Measurements from ENCODE around the gene MANBA. TPM values are rescaled to one million over a fixed set of nuclear protein-coding genes. Genes with fewer than 3 reads are reported as not detected.

MANBA gene
- 7.5 and 8.0 TPM in 2 replicates for total RNA-seq

DNA sequence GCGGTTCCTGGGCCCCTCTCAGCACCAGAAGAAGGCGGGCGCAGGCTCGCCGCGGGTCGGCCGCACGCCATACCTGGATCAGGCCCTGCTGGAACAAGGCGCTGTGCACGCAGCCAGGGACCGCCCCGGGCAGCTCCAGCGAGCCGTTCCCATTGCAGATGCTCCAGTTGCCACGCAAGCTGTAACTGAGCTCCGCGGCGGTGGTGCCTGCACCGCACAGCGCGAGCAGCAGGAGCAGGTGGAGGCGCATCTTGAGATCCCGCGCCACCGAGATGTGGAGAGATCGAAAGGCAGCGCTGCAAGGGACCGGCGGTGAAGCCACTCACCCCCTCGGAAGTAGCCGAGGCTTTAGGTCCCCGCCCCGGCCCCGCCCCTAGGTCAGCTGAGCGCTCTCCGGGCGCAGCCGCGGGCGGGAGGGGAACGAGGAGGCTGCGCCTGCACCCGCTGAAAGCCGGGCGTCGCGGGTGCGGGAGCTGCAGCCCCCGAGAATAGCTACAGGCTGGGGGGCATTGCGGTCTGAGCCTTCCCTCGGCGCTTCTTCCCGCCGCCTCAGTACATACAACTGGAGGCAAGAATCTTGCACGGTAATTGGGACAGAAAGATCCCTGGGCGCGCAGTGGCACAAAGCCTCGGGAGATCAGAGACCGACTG, at the start of gene MANBA:
TSS of gene MANBA (minus strand) at position 324 of the 651 bp plus-strand sequence. CDS start at position 250, 74 bp downstream.
- H3K4me1 Mint-ChIP-seq (ENCODE audit: low read depth) = peaks cover 31% of the 10 kb centered on the region
- intact Hi-C loops (cut with micrococcal nuclease) = loop anchor here (1.0 to 5.0 kb wide), 12 partner anchors 17 to 416 kb away; partner anchors contain the start of genes BDH2, CISD2, SLC39A8 and SLC9B1
- H3K27me3 Mint-ChIP-seq (ENCODE audit: insufficient read depth) = peaks cover 13% of the 10 kb centered on the region
- H3K9me3 Mint-ChIP-seq = no peaks in the 10 kb centered on the region
- peak within 1 kb of the TSS; percentile 90 for H3K27ac Mint-ChIP-seq
- peak within 1 kb of the TSS; percentile 96 for H3K4me3 Mint-ChIP-seq
- peaks cover 7% of the 10 kb centered on the region for H3K36me3 Mint-ChIP-seq (ENCODE audit: low read depth)
- peak; percentile 77 for DNase-seq (ENCODE audit: low spot score)

DNA sequence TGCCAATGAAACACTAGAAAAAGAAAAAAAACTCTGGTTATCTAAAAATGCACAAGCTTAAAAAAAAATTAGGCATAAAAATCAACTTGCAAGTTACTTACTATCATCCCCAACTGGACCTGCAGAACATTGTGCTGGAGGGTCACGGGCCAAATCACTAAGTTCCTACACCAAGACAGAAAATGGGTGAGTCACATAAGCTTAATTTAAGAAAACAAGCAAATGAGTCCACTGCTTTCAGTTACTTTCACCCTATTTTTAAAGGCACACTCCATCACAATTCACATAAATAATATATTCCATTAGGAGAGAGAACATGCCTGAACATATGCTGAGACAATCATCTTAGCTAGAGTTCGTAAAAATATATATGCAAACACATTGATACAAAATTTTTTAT, 48.9 kb upstream of the MANBA start:
- DNase-seq (ENCODE audit: low spot score) = no peak
- Mint-ChIP-seq H3K9me3 (no peaks in the 10 kb centered on the region), H3K4me3 (no peak overlapping the region), H3K4me1 (ENCODE audit: low read depth) (peaks cover 77% of the 10 kb centered on the region), H3K27me3 (ENCODE audit: insufficient read depth) (no peaks in the 10 kb centered on the region), H3K36me3 (ENCODE audit: low read depth) (peaks cover 48% of the 10 kb centered on the region), H3K27ac (peak overlapping the region; percentile 59)
- intact Hi-C loops (cut with micrococcal nuclease) = loop anchor here (1.0 to 2.0 kb wide), 3 partner anchors 8 to 13 kb away; no protein-coding TSS in a partner anchor

- intact Hi-C loops (cut with micrococcal nuclease) = loop anchor here (1.0 to 2.0 kb wide), 3 partner anchors 8 to 14 kb away; no protein-coding TSS in a partner anchor
- Mint-ChIP-seq H3K4me3 (no peak overlapping the region), H3K4me1 (ENCODE audit: low read depth) (peaks cover 72% of the 10 kb centered on the region), H3K27me3 (ENCODE audit: insufficient read depth) (no peaks in the 10 kb centered on the region), H3K9me3 (no peaks in the 10 kb centered on the region), H3K36me3 (ENCODE audit: low read depth) (peaks cover 48% of the 10 kb centered on the region), H3K27ac (peak overlapping the region; percentile 59)
- no peak for DNase-seq (ENCODE audit: low spot score)
Measured at GRCh38 chr4:102809190-102809589, 48.4 kb upstream of the MANBA start.

- Mint-ChIP-seq H3K9me3 (no peaks in the 10 kb centered on the region), H3K4me3 (no peak overlapping the region), H3K27ac (no peak overlapping the region), H3K27me3 (ENCODE audit: insufficient read depth) (no peaks in the 10 kb centered on the region), H3K4me1 (ENCODE audit: low read depth) (peaks cover 69% of the 10 kb centered on the region), H3K36me3 (ENCODE audit: low read depth) (peaks cover 46% of the 10 kb centered on the region)
- no peak for DNase-seq (ENCODE audit: low spot score)
- intact Hi-C loops (cut with micrococcal nuclease) = loop anchor here (2.0 kb wide), 1 partner anchor 15 kb away; no protein-coding TSS in a partner anchor
Measured at GRCh38 chr4:102808009-102808408, 47.2 kb upstream of the MANBA start.

- peaks cover 50% of the 10 kb centered on the region for H3K36me3 Mint-ChIP-seq (ENCODE audit: low read depth)
- no peak for DNase-seq (ENCODE audit: low spot score)
- H3K27me3 Mint-ChIP-seq (ENCODE audit: insufficient read depth) = no peaks in the 10 kb centered on the region
- no peaks in the 10 kb centered on the region for H3K9me3 Mint-ChIP-seq
- H3K4me1 Mint-ChIP-seq (ENCODE audit: low read depth) = peaks cover 68% of the 10 kb centered on the region
- no peak overlapping the region for H3K27ac Mint-ChIP-seq
- no peak overlapping the region for H3K4me3 Mint-ChIP-seq
- intact Hi-C loops (cut with micrococcal nuclease) = loop anchor here (1.0 kb wide), 1 partner anchor 8 kb away; no protein-coding TSS in a partner anchor
Measured at GRCh38 chr4:102807345-102807744, 46.6 kb upstream of the MANBA start.

DNA sequence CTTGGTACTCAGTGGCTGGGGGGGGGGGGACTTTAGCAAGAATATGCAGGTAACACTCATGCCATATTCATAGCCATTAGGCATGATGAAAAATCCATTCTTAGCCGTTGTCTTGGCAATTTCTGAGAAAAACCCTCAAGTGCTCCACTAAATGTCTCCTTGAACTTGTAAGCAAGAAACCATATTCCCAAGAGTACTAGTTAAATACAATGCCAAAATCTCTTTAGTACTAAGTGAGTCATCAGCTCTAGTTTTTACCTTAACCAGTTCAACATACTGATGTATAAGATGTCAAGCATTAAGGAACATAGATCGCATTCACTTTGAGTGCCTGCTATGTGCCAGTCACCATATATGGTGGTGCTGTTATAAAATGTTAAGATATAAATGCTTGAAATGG, 39.0 kb upstream of the MANBA start:
- Mint-ChIP-seq H3K27me3 (ENCODE audit: insufficient read depth) (no peaks in the 10 kb centered on the region), H3K27ac (no peak overlapping the region), H3K36me3 (ENCODE audit: low read depth) (peaks cover 60% of the 10 kb centered on the region), H3K4me3 (no peak overlapping the region), H3K9me3 (no peaks in the 10 kb centered on the region), H3K4me1 (ENCODE audit: low read depth) (peaks cover 39% of the 10 kb centered on the region)
- DNase-seq (ENCODE audit: low spot score) = no peak
- intact Hi-C loops (cut with micrococcal nuclease) = loop anchor here (5.0 kb wide), 1 partner anchor 38 kb away; the partner anchor contains the start of gene MANBA

GRCh38 chr4:102794999-102795398, 34.2 kb upstream of the MANBA start:
- no peaks in the 10 kb centered on the region for H3K9me3 Mint-ChIP-seq
- no peak for DNase-seq (ENCODE audit: low spot score)
- H3K36me3 Mint-ChIP-seq (ENCODE audit: low read depth) = peaks cover 63% of the 10 kb centered on the region
- H3K4me3 Mint-ChIP-seq = no peak overlapping the region
- H3K4me1 Mint-ChIP-seq (ENCODE audit: low read depth) = peaks cover 45% of the 10 kb centered on the region
- intact Hi-C loops (cut with micrococcal nuclease) = no loop called here
- no peak overlapping the region for H3K27ac Mint-ChIP-seq
- H3K27me3 Mint-ChIP-seq (ENCODE audit: insufficient read depth) = no peaks in the 10 kb centered on the region

DNA sequence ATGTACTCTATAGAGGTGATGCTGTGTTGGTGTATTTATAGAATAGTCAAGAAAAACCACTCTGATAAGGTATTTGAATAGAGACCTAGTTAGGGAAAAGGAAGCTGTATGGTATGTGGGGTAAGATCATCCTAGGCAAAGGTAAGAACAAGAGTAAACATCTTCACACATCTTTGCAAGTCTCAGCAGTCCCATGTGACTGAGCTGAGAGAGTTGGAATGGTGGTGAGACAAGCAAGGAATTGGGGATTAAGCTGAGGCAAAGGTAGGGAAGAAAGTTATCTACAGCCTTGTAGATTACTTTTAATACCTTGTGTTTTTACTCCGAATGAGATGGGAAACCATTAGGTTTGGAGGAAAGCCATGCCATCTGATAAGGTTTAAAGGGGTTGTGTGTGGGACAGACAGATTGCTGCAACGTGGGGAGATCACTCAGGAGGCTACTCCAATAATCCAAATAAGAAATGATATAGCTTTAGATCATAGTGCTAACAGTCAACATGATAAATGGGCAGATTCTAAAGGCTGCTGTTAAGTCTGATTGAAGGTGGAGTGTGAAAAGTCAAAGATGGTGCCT, 31.7 kb upstream of the MANBA start:
- peak overlapping the region; percentile 9 for H3K27ac Mint-ChIP-seq

GRCh38 chr4:102791318-102791835, 30.6 kb upstream of the MANBA start:
- intact Hi-C loops (cut with micrococcal nuclease) = no loop called here
- DNase-seq (ENCODE audit: low spot score) = no peak
- no peak overlapping the region for H3K27ac Mint-ChIP-seq
- H3K36me3 Mint-ChIP-seq (ENCODE audit: low read depth) = peaks cover 43% of the 10 kb centered on the region
- no peaks in the 10 kb centered on the region for H3K9me3 Mint-ChIP-seq
- no peaks in the 10 kb centered on the region for H3K27me3 Mint-ChIP-seq (ENCODE audit: insufficient read depth)
- peaks cover 51% of the 10 kb centered on the region for H3K4me1 Mint-ChIP-seq (ENCODE audit: low read depth)
- no peak overlapping the region for H3K4me3 Mint-ChIP-seq

More for the DNA sequence above, 31.7 kb upstream of the MANBA start:
- peaks cover 50% of the 10 kb centered on the region for H3K36me3 Mint-ChIP-seq (ENCODE audit: low read depth)
- H3K9me3 Mint-ChIP-seq = no peaks in the 10 kb centered on the region
- H3K27me3 Mint-ChIP-seq (ENCODE audit: insufficient read depth) = no peaks in the 10 kb centered on the region
- H3K4me3 Mint-ChIP-seq = no peak overlapping the region
- intact Hi-C loops (cut with micrococcal nuclease) = loop anchor here (2.0 kb wide), 1 partner anchor 26 kb away; no protein-coding TSS in a partner anchor
- no peak for DNase-seq (ENCODE audit: low spot score)
- peaks cover 48% of the 10 kb centered on the region for H3K4me1 Mint-ChIP-seq (ENCODE audit: low read depth)

DNA sequence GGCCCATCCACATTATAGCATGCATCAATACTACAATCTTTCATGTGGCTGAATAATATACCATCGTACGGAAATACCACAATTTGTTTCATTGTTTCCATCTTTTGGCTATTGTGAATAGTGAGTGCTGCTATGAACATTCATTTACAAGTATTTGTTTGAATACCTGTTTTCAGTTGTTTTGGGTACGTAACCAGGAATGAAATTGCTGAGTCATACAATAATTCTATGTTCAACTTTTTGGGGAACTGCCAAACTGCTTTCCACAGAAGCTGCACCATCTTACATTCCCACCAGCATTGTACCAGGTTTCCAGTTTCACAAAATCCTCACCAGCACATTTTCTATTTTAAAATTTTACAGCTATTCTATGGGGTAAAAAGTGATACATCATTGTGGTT, 28.5 kb upstream of the MANBA start:
- no peak for DNase-seq (ENCODE audit: low spot score)
- peaks cover 38% of the 10 kb centered on the region for H3K4me1 Mint-ChIP-seq (ENCODE audit: low read depth)
- H3K27me3 Mint-ChIP-seq (ENCODE audit: insufficient read depth) = no peaks in the 10 kb centered on the region
- H3K27ac Mint-ChIP-seq = peak overlapping the region; percentile 52
- peaks cover 26% of the 10 kb centered on the region for H3K36me3 Mint-ChIP-seq (ENCODE audit: low read depth)
- H3K9me3 Mint-ChIP-seq = no peaks in the 10 kb centered on the region
- intact Hi-C loops (cut with micrococcal nuclease) = loop anchor here (1.0 kb wide), 1 partner anchor 29 kb away; the partner anchor contains the start of gene MANBA
- no peak overlapping the region for H3K4me3 Mint-ChIP-seq

GRCh38 chr4:102787944-102788343, 27.2 kb upstream of the MANBA start:
- no peak for DNase-seq (ENCODE audit: low spot score)
- no peak overlapping the region for H3K27ac Mint-ChIP-seq
- no peaks in the 10 kb centered on the region for H3K27me3 Mint-ChIP-seq (ENCODE audit: insufficient read depth)
- intact Hi-C loops (cut with micrococcal nuclease) = loop anchor here (1.0 kb wide), 1 partner anchor 231 kb away; the partner anchor contains the start of gene SLC9B1
- H3K36me3 Mint-ChIP-seq (ENCODE audit: low read depth) = peaks cover 16% of the 10 kb centered on the region
- no peak overlapping the region for H3K4me3 Mint-ChIP-seq
- peaks cover 33% of the 10 kb centered on the region for H3K4me1 Mint-ChIP-seq (ENCODE audit: low read depth)
- no peaks in the 10 kb centered on the region for H3K9me3 Mint-ChIP-seq

GRCh38 chr4:102787096-102787881, 26.5 kb upstream of the MANBA start:
- H3K27ac Mint-ChIP-seq = no peak overlapping the region
- intact Hi-C loops (cut with micrococcal nuclease) = loop anchor here (1.0 kb wide), 1 partner anchor 232 kb away; the partner anchor contains the start of gene SLC9B1
- H3K4me1 Mint-ChIP-seq (ENCODE audit: low read depth) = peaks cover 26% of the 10 kb centered on the region
- H3K27me3 Mint-ChIP-seq (ENCODE audit: insufficient read depth) = no peaks in the 10 kb centered on the region
- H3K36me3 Mint-ChIP-seq (ENCODE audit: low read depth) = peaks cover 10% of the 10 kb centered on the region
- no peak for DNase-seq (ENCODE audit: low spot score)
- no peaks in the 10 kb centered on the region for H3K9me3 Mint-ChIP-seq
- H3K4me3 Mint-ChIP-seq = no peak overlapping the region
